HG03175 (cell line): ENCODE data around the gene CTPS2.
"Not testable (repeated sequence)": the region's sequence is repeated elsewhere in the genome, so short reads cannot be mapped to it uniquely, and the experiment has no call there.

Source experiments
- ATAC-seq: cut with Tn5 transposase; IDR thresholded peaks from one replicate; pipeline ENCODE4 v1.9.1; 2021; ENCODE audit warnings: mild to moderate bottlenecking, moderate library complexity; ENCODE audit not compliant: unreplicated experiment

Gene CTPS2

DNA sequence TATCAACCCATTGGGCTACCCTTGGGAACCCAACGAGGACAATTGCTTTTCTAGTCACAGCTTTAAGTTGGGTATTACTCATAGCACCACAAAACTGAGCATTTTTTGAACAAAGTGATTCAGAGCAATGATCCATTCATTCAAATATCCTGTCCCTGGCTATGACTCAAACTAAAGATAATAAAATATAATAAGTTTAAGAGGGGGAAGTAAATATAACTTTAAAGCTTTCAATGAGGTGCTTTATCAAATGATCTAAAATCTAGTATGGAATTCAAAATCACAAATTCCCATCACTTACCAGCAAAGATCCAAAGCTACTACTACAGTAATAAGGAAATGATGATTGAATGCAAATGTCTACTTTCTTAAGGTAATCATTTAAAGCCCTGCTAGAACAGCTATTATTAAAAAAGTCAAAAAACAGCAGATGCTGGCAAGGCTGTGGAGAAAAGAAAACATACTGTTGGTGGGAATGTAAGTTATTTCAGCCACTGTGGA is 102.3 kb downstream of the CTPS2 start:
- no peak for ATAC-seq

DNA sequence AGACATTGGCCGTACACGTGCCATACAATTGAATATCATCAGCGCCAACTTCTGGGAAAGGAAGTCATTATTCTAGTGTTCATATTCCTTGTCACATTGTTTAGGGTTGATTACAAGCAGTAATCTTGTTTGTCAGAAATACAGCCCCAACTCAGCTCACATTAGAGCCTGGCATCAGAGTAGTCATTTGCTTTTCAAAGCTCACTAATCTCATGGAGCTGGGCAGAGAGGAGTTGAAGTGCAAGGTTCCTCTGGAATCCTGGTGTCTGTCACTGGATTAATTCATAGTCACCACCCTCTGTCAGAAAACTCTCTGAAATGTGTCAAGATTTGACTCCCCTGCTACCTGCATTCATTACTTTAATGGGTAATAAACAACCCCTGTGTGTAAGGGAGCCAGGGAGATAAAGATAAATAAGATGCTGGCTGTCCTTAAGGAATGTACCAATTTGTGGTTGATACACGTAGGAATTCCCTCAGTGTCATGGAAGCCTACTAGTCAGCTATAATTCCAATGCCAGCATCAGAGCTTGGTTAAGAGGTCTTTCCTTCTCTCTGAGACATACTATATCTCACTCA is 106.2 kb downstream of the CTPS2 start:
- no peak for ATAC-seq

DNA sequence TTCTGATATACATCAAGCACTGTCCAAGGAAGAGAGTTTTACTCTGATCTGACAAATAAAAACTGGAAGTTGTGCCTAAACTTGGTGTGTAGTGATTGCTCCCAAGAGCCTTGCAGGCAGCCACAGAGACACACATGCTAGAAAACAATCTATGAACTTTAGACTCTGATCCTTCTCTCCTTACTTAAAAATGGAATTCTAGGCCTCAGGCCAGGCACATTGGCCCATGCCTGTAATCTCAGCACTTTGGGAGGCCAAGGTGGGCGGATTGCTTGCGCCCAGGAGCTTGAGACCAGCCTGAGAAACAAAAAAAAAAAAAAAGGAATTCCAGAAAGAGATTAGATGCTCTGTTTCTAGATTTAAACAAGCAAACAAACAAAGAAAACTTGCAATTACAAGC is 108.1 kb downstream of the CTPS2 start:
- ATAC-seq = no peak

DNA sequence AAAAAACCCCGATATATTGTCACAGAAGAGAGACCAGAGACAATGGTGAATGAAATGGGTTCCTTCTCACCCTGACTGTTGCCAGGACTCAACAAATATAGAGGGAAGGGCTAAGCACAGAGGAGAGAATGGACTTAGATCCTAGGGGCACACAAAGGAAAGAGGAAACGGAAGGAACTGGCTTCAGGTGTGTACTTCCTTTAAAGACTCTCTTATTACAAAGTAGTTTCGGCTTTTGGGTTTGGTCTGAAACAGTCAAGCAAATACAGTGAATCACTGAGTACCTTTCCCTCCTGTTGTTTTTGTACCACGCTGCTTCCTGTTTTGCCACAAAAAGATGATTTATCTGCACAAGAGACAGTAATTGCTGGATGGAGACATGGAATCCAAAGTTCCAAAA is 108.6 kb downstream of the CTPS2 start:
- no peak for ATAC-seq

DNA sequence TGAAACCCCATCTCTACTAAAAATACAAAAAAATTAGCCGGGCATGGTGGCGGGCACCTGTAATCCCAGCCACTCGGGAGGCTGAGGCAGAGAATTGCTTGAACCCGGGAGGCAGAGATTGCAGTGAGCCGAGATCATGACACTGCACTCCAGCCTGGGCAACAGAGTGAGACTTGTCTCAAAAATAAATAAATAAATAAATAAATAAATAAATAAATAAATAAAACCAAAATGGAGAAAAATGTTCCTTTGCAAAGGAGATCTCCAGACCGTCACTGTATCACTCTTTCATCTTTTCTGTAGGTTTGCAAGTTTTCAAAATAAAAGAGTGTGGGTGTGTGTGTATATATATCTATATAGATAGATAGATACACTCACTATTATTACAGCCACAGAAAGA is 109.2 kb downstream of the CTPS2 start:
- ATAC-seq = not testable (repeated sequence)

DNA sequence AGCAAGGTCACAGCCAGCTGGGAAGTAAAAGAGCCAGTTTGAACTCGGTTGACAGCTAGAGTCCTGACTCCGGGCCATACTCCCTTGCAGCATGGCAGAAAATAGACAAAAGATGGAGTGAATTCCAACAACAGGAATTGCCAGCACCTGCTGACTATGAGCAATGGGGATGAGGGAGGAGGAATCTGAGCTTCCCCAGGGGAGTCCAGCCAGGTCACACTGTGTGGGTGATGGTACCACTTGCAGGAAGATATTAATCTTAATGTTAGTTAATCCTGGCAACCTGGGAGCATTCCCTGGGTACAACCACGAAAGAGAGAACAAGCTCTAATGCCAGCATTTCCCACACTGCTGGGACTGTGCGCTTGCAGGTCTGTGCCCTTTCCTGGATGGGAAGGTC is 110.6 kb downstream of the CTPS2 start:
- ATAC-seq = no peak

DNA sequence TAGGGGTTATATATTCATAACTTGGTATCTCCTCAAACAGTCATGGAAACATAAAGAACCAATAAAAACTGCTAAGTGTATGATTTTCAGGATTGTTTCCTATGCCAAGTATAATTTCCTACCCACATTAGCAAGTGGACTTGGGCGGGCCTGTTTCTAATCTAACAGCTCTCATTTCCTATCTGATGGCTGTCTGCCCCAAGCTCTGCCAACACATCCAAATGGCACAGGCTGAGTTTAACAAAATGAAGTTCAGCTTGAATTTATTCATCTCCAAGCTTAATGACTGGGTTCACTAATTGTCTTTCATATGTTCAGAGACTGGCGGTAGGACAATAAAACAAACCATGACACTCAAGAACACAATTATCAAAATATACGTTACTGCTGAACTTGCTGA is 118.0 kb downstream of the CTPS2 start:
- no peak for ATAC-seq

DNA sequence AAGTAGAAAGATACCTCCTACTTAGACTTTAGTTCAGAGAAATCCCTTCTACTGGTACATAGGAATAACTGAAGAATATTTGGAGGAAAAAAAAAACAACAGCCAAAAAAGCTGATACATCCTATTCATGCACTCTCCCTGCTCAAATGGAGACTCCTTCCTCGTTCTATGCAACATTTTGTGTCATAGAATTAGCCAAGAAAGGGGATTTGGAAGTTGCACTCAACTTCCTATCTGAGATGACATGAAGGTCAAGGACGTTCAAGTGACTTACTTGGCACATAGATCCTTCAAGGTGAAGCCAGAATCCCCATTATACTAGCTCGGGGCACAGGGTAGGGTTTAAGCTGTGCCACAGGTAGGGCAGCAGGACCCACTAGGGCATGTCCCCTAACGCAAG is 118.7 kb downstream of the CTPS2 start:
- no peak for ATAC-seq

DNA sequence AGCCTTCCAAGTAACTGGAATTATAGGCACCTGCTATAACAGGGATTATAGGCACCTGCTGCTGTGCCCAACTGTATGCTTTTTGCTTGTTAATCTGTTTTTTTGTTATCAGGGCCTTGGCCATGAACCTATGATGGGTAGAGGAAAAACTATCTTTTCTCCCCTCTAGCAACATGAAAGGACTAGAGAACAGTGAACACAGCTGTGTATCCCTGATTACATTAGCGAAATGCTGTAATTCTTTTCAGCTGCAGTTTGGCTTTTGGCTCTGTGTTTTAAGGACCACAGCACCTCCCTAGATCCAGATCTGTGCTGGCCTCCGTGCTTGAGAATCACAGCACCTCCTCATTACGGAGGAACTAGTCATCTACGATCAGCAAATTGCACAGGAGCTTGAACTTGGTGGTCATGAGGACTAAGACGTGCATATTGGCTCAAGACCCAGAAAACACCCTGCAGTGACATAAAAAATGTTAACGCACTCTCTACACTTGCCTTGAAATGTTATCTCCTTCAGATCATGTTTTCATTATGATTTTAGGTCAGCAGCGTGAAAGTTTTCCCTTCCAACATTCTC is 120.2 kb downstream of the CTPS2 start:
- ATAC-seq = no peak

DNA sequence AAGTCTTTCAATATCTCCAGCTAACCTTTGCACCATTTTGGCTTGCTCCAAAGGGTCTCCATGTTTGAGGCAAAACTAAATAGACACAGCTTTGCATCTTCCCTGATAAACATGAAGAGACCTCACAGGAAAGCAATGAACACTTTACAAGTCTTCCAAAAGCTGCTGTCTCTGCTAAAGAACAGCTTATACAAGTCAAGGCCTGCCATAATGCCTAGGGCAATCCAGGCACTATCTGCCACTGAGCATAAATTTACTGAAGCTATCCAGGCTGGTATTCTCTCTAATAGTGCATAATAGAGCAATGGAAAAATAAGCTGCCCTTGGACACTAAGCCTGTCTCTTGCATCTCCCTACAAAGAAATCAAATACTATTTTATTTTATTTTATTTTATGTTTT is 122.6 kb downstream of the CTPS2 start:
- no peak for ATAC-seq

DNA sequence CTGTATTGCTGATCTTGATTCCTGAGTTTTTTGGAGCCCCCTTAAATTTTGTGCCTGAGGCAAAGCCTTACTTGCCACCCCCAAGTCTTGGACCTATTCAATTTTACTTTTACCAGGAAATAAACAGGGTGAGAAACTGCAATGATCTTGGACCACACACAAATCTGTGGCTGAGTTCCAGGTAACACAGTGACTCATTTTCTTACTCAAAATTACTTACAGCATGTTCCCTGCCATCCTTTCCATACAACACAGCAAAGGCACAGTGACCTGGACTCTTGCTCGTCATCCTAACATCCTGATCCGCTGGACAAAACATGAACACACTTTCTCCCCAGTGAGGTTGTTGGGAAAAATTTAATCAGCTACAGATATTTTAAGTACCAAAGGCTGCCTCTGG is 123.3 kb downstream of the CTPS2 start:
- ATAC-seq = no peak

DNA sequence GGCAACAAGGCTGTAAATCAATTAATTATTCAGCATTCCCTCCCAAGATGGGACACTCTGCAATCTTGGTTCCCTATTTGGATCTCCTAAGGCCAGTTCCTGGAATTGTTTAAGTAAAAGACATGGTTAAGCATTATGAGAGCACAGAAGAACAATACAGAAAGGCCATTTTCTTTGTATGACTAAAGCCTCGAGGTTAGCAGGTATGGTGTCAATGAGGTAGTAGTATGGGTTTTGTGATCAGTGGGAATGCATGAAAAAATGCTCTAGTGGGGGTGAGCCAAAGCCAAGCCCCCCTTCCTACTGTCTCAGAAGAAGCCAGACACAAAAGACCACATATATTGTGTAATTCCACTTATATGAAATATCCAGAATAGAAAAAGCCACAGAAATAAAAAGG is 124.2 kb downstream of the CTPS2 start:
- no peak for ATAC-seq

DNA sequence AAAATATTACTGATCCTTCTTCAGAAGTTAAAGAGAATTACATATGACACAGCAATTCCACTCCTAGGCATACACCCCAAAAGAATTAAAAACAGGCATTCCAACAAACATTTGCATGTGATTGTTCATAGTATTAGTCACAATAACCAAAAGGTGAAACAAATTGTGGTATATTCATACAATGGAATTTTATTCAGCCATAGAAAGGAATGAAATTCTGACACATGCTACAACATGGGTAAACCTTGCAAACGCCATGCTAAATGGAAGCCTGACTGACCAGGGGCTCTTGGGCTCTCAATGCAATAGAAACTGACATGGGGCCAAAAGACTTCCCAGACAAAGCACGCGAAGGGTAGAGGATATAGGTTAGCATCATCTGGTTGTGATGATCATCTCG is 124.6 kb downstream of the CTPS2 start:
- ATAC-seq = no peak

DNA sequence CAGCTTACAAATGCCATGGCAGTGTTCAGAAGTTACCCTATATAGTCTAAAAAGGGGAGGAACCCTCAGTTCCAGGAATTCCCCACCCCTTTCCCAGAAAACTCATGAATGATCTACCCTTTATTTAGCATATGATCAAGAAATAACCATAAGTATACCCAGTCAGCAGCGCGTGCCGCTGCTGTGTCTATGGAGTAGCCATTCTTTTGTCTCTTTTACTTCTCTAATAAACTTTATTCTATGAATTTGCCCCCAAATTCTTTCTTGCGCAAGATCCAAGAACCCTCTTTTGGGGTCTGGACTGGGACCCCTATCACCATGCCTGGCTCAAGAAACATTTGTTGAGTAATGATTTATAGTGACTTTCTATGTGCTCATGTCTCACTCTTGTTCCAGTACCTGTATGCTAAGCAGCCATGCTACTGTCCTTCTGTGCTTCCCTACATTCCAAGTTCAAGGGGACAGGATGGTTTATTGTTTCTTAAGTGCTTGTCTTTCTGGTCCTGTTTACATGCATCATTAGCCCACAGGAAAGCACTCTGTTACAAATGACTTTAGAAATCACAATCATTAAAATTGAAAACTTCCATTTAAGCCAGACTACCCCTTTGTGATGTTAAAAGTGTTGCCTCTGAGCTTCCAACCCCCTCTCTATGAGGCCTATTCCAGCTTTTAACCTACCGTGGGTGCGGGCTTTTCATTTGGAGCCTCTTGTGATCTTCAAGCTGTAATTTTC is 125.9 kb downstream of the CTPS2 start:
- ATAC-seq = no peak

DNA sequence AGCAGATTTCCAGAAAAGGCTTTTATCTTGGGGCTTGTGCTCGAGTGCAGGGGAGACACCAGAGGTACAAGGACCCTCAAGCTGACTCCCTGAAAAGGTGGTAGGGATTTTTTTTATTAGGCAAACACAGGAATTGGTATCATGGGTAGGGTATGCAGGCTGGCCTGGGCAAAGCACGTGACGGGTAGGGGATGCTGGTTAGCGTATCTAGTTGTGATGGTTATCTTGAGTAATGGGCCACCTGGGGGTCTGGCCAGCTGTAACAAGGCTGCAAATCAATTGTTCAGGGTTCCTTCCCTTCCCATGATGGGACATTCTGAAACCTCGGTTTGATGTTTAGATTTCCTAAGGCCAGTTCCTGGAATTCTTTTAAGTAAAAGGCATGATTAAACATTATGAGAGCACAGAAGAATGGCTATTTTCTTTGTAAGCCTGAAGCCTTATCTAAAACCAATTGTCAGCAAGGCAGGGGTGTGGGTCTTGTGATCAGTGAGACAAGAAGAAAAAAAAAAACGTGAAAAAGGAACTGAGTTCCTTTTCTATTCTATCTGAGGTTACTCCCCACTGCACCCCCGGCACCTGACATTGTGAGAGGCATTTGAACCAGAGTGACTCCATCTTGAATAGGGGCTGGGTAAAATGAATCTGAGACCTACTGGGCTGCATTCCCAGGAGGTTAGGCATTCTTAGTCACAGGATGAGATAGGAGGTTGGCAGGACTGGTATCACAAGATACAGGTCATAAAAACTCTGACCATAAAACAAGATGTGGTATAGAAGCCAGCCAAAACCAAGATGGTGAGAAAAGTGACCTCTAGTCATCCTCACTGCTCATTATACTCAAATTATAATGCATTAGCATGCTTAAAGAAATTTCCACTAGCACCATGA is 126.7 kb downstream of the CTPS2 start:
- ATAC-seq = no peak

DNA sequence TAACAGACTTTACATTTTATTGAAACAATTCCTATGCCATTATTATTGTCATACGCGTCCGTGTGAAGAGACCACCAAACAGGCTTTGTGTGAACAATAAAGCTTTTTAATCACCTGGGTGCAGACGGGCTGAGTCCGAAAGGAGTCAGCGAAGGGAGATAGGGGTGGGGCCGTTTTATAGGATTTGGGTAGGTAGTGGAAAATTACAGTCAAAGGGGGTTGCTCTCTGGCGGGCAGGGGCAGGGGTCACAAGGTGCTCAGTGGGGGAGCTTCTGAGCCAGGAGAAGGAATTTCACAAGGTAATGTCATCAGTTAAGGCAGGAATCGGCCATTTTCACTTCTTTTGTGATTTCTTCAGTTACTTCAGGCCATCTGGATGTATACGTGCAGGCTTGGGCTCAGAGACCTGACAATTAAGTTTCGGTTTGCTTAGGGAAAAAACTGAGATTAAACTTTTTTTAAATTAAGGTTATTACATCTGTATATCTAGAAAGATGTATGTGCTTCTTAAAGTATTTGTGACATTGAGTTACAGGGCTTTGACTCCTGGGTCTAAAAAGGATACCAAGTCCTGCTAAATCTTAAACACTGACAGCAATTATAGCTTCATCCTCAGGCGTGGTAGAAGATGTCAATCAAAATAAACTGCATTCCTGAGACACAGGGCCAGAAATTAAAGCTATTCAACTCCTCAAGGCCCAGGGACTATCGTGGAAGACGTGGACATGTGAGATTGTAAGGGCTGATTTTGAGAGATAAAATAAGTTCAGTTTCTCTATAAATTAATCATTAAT is 132.3 kb downstream of the CTPS2 start:
- ATAC-seq = not testable (repeated sequence)

DNA sequence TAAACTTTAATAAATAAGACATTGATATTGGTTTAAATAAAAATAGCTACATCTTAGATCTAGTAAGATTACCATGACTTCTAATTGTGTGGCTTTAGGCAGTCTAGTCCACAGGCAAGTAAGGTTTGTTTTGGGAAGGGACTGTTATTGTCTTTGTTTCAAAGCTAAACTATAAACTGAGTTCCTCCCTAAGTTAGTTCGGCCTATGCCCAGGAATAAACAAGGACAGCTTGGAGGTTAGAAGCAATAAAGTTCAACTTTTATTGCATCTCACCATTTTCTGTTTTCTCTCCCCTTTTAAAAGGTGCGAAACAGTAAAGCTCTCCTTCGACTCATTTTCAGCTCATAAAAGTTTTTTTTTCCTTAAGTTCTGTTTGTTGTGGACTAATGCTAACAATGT is 133.0 kb downstream of the CTPS2 start:
- ATAC-seq = no peak

DNA sequence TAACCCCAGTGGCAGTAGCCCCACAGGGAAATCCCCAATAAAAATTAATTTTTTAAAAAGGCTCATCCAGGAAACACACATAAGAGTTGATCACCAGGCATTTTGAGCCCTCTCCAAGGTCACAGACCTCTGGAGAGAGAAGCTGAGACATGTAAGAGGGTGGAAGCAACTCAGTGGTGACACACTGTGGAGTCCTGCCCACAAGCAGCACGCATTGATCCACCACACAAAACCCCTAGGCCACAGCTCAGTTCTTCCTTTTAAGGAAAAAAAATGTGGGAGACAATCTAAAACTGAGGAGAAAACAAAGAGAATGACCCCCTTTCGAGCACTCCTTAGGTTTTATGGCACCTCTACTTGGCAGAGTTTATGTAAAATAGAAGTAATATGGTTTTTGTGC is 134.3 kb downstream of the CTPS2 start:
- no peak for ATAC-seq

DNA sequence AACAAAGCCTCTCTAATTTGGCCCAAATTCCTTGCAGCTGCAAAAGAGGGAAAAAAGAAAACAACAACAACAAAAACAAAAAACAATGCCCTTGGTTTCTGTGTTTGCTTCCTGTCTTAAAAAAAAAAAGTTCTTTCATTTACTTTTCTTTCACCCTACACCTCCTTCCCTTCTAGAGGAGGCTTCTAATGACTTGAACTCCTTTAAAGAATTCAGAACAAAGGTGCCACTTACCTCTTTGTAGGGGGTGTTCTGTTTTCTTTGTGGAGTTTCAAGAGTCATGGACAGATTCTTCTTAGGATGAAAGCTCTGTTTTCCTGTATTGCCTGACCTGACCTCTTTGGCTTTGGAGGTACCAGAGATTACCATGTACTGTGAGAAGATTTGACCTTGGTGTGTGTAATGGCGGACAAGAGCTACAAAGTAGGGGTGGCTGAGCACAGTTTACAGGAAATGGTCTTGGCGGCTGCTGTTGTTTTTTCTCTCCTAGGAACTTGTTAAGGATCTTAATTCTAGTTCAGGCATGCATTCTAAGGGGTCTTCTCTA is 134.9 kb downstream of the CTPS2 start:
- no peak for ATAC-seq

DNA sequence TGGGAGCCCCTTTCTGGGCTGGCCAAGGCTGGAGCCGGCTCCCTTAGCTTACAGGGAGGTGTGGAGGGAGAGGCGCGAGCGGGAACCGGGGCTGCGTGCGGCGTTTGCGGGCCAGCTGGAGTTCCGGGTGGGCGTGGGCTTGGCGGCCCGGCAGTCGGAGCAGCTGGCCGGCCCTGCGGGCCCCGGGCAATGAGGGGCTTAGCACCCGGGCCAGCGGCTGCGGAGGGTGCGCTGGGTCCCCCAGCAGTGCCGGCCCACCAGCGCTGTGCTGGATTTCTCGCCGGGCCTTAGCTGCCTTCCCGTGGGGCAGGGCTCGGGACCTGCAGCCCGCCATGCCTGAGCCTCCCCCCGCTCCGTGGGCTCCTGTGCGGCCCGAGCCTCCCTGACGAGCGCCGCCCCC is 137.1 kb downstream of the CTPS2 start:
- ATAC-seq = not testable (repeated sequence)
